DOHH2 (cell line): ENCODE measurements around the gene CDC42BPA.

Source experiments
- CTCF ChIP-seq: fragments of 200-600 bp; sonication (generic); IDR thresholded peaks from one replicate; pipeline ENCODE4 v1.5.1; 2014; ENCODE audit warnings: antibody characterized with exemption, mild to moderate bottlenecking, low read depth, low read length; ENCODE audit not compliant: poor library complexity, severe bottlenecking
- EZH2phosphoT487 ChIP-seq: fragments of 200-600 bp; sonication (generic); IDR thresholded peaks from 2 replicates; pipeline ENCODE4 v1.6.1; 2017; ENCODE audit warnings: borderline replicate concordance, mild to moderate bottlenecking, antibody characterized with exemption, low read length, moderate library complexity, mixed read lengths

- no peak for TF ChIP-seq CTCF
- no peak for TF ChIP-seq EZH2phosphoT487
Observed at GRCh38 chr1:227299241-227299627, 19.1 kb downstream of the CDC42BPA start.
